Stimulated activated CD8-positive, alpha-beta memory T cell treated with anti-CD3 and anti-CD28 coated beads, Interleukin-7, amount 100 ng/mL, for 48 hours (primary cell): ENCODE measurements around the gene TRIM24.
"Not testable (repeated sequence)": the region's sequence is repeated elsewhere in the genome, so short reads cannot be mapped to it uniquely, and the experiment has no call there.

Experiments
- DNase-seq, 2 donors: peaks; one replicate each; pipeline ENCODE4 v3.0.0-alpha.2; 2020; ENCODE audit warnings: low read depth in 1 of 2; ENCODE audit errors: extremely low read depth in 1 of 2

Gene TRIM24

DNA sequence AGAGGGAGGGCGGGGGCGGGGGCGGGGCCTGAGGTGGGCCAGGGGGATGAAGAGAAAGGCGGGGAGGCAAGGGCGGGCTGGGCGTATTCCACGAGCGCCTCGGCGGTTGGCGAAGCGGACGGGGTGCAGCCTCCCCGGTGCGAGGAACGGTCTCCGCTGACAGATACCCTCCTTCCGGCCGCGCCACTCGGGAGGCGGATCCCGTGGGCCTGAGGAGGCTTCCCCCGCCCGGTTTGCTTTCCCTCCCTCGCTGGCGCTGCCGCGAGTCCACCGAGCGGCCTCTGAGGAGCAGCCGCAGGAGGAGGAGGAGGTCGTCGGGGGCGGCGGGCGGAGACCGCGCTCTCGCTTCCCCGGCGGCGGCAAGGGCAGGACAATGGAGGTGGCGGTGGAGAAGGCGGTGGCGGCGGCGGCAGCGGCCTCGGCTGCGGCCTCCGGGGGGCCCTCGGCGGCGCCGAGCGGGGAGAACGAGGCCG is at the start of gene TRIM24:
TRIM24 (plus strand) TSS at position 84 of the 473 bp plus-strand sequence; CDS start at position 374, 290 bp downstream.
- DNase-seq = no peak

DNA sequence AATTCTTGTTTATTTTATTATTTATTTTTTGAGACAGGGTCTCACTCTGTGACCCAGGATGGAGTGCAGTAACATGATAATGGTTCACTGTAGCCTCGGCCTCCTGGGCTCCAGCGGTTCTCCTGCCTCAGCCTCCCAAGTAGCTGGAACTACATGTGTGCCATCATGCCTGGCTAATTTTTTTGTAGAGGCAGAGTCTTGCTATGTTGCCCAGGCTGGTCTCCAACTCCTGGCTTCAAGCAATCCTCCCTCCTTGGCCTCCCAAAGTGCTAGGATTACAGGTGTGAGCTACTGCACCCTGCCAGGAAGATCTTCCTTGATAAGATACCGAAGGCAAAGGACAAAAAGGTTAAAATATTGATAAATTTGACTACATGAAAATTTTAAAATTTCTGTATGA is 48.0 kb upstream of the TRIM24 start:
- not testable (repeated sequence) for DNase-seq

DNA sequence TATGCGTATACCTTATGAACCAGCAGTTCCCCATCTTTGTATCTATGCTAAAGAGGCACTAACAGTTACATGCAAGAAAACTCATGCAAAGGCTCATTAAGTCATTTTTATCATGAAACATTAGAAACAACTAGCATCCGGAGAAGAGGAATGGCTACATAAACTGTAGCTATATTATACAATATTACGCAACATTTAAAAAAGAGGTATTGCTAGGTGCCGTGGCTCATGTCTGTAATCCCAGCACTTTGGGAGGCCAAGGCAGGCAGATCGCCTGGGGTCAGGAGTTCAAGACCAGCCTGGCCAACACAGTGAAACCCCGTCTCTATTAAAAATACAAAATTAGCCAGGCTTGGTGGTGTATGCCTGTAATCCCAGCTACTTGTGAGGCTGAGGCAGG is 47.1 kb upstream of the TRIM24 start:
- DNase-seq = not testable (repeated sequence)

DNA sequence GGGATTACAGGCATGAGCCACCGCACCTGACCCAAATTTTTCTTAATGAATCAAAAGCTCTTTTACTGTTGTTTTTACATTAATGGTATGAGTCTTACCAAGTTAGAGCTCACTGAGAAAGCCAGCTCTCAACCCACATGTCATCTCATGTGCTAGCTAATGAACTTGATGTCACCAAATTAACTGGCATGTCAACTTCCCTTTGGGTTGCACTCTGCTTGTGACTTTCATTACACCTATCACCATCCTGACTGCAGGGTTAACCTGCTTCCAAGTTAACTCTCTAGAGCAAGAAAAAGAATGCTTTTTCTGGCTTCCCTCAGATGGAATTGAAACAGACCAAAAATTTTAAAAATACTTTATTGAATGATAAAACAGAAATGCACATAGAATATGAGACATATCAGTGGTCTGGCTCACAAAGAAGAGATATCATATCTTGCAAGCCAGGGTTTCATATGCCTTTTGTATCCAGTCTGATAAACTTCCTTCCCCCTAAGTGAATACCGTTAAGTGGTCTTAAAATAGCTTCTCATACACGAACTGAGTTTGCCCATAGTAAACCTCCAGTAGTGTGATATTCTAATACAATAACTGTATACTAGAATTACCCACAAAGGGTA is 42.9 kb upstream of the TRIM24 start:
- no peak for DNase-seq

DNA sequence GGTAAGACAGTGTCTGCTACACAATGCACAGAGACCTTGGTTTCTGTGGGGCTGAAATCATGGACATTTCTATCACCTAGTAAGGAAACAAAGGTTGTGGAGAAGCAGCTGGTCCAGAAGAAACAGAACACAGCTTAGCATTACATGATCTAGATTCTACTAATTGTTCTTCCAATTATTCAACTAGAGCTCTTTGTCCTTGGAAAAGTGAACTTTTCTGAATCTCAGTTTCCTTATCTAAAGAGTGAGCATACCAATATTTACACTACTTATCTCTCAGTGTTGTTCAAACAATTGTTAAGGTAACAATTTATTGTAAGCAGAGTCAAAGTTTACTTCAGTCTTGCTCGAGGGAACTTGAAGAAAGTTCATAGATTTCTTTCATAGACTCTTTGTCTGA is 42.3 kb upstream of the TRIM24 start:
- DNase-seq = no peak

DNA sequence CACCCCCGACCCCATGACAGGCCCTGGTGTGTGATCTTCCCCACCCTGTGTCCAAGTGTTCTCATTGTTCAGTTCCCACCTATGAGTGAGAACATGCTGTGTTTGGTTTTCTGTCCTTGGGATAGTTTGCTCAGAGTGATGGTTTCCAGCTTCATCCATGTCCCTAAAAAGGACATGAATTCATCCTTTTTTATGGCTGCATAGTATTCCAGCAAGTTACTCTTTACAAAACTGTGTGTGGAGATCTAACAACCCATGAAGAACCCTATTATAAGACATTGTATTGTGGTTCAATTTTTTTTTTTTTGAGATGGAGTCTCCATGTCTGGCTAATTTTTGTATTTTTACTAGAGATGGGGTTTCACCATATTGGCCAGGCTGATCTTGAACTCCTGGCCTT is 41.7 kb upstream of the TRIM24 start:
- not testable (repeated sequence) for DNase-seq

DNA sequence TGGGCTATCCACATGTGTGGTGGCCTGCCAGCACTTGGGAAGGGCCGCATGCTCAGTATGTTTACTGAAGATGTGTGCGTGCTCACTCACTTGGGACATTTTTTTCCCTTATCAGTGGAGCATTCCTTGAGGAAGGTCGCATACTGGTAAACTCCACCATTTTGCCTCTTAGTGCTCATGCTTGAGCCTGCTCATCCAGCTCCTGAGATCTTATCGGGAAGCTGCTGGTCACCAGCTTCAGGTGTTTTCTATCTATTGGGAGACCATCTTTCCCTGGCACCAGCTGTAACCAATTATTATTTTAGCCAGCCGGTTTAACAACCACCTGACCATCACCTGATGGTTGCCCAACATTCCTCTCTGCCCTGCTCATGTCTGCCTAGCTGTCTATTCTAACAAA is 35.0 kb upstream of the TRIM24 start:
- no peak for DNase-seq

DNA sequence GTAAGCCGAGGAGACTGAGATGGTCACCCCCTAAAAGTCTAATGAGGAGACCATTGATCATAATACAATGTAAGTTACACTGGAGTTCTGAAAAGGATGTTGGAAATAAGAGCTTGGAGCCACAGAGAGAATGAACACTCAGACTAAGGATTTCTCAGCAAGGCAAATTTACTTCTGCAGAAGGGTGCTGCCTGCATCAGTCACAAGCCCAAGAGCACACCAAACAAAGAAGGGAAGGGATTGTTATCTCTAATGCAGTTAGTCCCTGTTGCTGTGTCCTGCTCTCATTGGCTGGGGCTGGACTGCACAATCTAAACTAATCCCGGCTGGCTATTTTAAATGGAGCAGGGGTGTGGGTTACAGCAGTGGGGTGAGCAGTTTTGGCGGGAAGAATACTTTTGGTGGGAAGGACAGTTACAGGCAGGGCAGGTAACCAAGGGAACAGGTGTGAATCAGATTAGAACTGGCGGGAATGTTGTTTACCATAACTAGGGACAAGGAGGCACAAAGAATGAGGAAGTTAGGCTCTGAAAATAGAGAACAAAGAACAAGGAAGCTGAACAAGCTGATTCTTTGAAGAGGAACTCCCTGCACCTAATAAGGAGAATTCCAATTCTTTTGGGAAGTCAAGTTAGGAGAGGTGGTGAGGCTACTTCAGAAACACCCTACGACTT is 30.3 kb upstream of the TRIM24 start:
- no peak for DNase-seq

DNA sequence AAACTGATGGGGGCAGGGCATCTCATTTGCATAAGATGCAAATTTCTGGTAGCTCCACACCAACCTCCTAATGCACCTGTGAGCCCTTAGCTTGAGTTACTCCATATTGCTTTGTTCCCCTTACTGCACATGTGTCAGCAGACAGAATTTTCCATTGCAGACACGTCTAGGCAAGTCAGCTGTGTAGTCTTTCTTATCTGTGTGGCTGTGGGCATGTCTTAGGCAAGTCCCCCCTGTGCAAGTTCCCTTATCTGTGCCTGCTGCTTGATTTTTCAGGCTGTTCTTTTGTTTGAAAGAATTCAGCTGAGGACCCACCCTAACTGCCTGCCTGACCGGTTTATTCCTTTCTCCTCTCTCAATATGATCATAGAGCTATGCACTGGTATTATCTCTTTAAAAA is 28.5 kb upstream of the TRIM24 start:
- no peak for DNase-seq

DNA sequence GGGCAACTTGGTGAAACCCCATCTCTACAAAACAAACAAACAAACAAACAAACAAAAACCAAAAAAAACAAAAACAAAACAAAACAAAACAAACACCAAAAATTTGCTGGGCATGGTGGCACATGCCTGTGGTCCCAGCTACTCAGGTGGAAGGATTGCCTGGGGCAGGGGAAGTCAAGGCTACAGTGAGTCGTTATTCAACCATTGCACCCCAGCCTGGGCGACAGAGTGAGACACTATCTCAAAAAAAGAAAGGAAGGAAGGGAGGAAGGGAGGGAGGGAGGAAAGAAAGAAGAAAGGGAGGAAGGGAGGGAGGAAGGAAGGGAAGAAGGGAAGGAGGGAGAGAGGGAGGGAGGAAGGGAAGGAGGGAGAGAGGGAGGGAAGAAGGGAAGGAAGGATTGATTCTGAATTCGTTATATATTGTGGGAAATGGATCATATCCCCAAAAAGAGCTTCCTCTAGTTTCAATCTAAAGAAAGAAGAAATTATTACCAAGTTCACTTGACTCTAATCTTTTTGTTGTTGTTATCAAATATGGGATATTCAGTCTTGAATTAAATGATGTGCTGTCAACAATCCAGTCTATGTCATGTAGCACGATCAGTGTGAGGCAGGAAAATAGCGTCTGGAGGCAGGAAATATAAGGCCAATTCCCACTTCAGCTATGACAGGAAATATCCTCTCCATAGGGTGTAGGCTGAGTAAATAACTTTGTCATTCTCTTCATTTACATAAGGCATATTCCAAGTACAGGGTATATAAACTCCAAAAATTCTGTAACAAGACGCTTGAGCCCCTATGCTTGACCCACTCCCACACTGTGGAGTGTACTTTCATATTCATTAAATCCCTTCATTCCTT is 26.2 kb upstream of the TRIM24 start:
- DNase-seq = no peak

DNA sequence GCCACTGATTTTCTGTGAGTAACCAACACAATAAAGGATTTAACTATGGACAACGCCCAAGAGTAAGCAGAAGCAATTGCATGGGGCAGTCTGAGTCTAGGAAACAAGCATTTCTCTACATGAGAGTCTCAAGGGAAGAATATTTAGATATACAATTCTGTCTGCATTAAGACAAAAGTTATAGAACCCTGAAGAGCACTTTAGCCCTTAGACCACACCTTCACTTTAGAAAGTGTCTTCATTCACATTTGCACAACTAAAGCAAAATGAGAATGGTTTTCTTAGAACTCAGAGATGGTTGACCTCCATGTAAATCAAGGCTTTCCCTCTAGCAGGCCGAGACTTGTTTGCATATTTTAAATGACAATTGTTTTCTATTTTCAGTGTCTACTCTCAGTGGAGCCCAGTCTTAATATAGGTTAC is 25.5 kb upstream of the TRIM24 start:
- DNase-seq = no peak

DNA sequence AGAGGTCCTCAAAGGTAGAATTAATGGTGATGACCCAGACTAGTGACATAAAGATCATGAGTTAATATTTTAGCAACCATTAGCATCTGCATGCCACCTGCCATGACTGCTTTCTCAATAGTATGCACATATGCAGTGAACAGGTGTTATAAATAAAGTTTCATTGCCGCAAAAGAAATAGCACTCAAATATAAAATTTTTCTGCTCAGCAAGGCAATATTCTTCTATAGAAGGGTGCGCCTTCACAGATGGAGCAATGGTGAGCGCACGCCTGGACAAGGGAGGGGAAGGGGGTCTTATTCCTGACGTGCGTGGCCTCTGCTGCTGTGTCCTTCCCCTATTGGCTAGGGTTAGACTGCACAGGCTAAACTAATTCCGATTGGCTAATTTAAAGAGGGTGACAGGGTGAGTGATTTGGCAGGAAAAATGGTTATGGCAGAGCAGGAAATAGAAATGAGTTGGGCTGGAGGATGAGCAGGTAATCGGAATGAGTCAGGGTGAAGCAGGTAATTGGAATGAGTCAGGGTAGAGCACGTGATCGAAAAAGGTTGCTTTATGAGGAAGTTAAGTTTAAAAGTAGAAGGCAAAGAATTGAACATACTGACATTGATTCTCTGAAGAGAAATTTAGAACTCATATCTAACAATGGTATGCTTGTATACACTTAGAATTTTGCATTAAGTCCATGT is 24.7 kb upstream of the TRIM24 start:
- DNase-seq = no peak

DNA sequence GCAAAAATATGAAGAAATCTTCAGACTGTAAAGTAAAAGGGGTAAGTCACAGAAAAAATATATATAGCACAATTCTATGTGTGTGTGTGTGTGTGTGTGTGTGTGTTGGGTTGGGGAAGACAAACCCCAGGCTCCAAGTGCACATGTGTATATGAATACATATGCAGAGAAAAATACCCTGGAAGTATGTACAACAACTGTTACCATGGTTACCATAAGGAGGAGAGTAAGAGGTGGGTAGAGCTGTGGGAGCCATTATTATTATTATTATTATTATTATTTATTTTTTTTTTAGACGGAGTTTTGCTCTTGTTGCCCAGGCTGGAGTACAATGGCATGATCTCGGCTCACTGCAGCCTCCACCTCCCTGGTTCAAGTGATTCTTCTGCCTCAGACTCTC is 23.7 kb upstream of the TRIM24 start:
- no peak for DNase-seq

DNA sequence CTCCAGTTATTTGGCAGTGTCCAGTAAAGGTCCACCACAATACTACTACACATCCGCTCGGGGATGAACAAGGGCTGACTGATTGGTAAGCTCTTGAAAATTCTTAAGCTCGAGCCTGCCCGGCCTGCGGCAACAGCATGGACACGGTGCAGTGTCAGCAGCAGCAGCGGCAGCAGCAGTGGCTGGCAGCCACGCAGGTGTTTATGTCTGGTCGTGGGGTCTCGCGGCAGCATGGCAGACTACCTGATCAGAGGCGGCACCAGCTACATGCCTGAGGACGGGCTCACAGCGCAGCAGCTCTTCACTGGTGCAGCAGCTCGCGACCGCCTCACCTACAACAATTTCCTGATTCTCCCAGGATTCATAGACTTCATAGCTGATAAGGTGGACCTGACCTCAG is 19.6 kb upstream of the TRIM24 start:
- no peak for DNase-seq

DNA sequence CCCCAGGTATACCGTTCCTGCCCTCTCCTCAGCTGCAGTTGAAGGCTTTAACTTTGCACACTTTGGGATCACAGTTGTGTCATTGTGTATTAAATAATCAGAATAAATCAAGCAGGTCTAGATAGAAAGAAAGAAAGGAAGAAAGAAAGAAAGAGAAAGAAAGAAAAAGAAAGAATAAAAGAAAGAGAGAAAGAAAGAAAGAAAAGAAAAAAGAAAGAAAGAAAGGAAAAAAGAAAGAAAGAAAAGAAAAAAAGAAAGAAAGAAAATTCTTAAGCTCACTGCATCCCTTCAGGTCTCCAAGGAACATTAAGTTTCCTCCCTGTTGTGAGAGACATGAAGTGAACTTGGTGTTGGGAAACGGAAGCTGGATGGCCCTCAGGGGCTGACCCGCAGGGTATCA is 17.2 kb upstream of the TRIM24 start:
- DNase-seq = no peak

DNA sequence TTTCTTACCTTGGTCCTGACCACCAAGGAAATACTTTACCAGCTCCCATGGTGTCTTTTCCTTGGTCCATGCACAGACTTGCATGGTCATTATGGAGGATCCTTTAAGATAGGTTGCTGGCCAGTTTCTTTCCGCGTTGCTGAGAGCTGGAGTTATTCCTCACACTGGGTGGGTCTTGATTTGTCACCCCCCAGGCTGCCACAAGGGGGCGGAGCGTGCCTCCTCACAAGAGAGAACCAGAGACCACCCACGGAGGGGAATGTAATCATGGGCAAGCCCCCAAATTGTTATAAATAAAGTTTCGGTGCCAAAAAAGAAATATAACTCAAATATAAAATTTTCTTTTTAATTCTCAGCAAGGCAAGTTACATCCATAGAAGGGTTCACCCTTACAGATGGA is 10.5 kb upstream of the TRIM24 start:
- no peak for DNase-seq

DNA sequence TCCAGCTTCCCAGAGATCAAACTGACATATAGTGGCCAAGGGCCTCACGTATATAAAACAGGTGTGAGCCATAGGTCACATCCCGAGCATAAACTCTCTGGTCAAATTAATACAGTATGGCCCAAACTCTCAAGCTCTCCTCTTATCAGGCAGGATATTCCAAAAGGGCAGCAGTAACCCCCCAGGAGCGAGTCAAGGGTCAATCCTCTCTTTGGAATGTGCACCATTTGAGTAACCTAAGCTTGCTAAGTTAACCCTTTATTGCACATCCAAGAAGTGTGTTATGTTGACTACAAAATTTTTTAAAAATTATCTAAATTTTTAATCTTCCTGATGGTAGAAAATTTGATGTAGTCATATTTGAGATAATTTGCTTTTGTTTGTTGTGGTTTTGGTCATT is 4.5 kb upstream of the TRIM24 start:
- no peak for DNase-seq

DNA sequence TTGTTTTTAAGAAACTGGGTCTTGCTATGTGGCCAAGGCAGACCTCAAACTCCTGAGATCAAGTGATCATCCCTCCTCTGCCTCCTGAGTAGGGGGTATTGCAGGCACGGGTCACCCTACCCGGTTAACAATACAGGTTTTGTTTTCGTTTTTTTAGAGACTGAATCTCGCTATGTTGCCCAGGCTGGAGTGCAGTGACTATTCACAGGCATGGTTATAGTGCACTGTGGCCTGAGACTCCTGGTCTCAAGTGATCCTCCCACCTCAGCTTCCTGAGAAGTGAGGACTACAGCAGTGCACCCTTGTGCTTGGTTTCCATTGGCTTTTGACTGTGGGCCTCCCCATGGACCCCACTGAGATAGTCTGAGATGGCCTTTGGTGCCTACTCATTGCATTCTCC is 3.8 kb upstream of the TRIM24 start:
- no peak for DNase-seq

DNA sequence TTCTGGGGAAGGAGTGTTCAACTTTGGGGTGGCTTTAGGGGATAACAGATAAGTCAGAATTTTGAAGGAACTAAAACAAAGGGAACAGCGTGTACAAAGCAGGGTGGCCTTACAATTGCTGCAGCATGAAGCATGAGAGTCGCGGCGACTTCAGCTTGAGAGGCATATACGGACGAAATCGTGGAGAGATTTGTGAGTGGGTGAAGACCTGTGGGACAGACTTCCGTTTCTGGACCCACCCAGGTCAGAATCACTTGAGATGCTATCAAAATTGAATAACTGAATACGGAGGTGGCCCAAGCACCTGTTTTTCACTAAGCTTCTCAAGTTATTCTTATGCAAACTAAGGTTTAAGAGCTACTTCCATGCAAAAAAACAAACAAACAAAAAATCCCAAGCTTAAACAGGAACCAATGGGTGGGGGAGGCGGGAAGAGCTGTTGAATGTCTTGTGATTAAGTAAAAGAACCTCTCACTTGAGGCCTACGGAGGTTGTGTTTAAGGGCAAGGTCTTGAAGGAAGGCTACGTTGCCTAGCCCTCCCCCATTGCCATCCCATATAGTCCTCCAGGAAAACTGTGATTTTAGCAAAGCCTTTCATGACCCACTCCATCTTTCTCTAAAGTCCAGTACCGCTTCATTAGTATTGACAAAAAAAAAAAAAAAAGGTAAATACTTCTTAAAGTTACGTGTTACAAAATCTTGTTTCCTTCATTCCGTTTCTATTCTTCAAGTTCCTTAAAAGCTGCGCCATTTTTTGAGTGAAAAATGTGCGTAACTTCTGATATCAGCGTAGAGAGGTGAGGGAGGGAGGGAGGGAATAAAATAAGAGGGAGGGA is 1.3 kb upstream of the TRIM24 start:
- no peak for DNase-seq

DNA sequence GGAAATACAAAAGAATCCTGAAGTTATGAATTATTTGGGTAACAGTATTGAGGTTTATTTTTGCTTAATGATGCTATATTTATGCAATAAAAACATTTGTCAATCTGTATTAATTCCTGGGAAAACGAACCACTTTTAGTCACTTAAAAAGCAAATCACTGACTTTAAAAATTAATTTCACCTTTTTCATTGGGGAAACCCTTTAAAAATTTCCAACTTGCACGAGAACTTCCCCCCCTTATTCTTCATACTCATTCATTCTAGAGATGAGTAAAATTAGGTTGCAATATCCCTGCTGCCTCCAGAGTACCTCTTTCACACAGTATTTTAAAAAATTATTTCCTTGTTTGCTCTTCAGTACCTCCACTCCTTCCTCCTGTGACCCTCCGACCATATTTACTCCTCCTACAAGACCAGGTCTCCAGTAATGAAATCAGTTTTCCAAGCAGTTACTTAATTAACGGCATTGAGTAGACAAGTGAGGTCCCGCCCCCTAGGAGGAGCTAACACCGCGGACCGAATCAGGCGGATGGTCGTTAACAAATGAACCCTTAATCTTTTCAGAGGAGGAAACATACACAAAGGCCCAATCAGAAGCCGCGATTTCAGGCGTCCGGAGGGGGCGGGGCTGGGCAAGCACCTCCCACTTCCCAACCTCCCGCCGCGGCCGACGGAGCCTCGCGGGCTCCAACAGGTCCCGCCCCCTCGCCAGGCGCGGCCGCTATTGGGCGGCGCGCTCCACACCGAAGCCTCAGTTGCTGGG is 465 bp upstream of the TRIM24 start:
- peak; percentile 93 for DNase-seq
